Measurements from ENCODE around the gene PRAMEF1. TPM values are rescaled to one million over a fixed set of nuclear protein-coding genes. Genes with fewer than 3 reads are reported as not detected.

Gene PRAMEF1
- total and polyA plus RNA-seq, 8 donors, result not detected

DNA sequence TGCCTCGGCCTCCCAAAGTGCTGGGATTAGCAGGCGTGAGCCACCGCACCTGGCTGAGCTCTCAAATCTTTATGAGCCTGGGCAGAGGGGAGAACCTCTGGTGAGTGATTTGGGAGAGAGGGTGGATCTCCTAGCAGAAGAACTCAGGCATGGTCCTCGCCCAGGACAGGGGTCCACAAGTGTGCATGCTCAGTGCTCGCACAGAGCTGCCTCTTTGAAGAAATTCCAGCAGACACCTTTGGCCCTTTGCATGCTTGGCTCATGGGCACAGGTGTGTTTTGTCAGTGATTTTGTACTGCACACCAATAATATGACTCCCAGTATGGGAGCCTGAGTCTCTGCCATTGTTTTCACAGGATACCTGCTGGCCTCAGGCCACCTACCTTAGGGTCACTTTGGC, 29.4 kb upstream of the PRAMEF1 start:
- no peaks in the 10 kb centered on the region for H3K4me1 ChIP-seq
- peaks cover 0 to 31% of the 10 kb centered on the region in 2 donors for H3K27me3 ChIP-seq
- DNase-seq, result no peak
- no peaks in the 10 kb centered on the region for H3K9me3 ChIP-seq
- no peaks in the 10 kb centered on the region for H3K36me3 ChIP-seq
- no peak overlapping the region for H3K27ac ChIP-seq
- intact Hi-C loops (cut with DNase I), result no loop called here
- H3K4me3 ChIP-seq, result no peak overlapping the region
- TF ChIP-seq, protein P1, sequence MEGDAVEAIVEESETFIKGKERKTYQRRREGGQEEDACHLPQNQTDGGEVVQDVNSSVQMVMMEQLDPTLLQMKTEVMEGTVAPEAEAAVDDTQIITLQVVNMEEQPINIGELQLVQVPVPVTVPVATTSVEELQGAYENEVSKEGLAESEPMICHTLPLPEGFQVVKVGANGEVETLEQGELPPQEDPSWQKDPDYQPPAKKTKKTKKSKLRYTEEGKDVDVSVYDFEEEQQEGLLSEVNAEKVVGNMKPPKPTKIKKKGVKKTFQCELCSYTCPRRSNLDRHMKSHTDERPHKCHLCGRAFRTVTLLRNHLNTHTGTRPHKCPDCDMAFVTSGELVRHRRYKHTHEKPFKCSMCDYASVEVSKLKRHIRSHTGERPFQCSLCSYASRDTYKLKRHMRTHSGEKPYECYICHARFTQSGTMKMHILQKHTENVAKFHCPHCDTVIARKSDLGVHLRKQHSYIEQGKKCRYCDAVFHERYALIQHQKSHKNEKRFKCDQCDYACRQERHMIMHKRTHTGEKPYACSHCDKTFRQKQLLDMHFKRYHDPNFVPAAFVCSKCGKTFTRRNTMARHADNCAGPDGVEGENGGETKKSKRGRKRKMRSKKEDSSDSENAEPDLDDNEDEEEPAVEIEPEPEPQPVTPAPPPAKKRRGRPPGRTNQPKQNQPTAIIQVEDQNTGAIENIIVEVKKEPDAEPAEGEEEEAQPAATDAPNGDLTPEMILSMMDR (IDR thresholded peaks at IDR 0.05), result no peak
- no peak for ATAC-seq

DNA sequence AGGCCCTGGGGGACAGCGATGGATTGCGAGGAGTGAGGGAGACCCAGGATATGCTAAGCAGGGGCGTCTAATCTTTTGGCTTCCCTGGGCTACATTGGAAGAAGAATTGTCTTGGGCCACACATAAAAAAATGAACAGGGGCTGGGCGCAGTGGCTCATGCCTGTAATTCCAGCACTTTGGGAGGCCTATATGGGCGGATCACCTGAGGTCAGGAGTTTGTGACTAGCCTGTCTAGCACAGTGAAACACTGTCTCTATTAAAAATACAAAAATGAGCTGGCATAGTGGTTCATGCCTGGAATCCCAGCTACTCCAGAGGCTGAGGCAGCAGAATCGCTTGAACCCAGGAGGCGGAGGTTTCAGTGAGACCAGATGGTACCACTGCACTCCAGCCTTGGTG, 28.4 kb upstream of the PRAMEF1 start:
- no peak for ATAC-seq
- intact Hi-C loops (cut with DNase I), result no loop called here
- no peak overlapping the region for H3K27ac ChIP-seq
- no peak overlapping the region for H3K4me3 ChIP-seq
- no peak for DNase-seq
- no peaks in the 10 kb centered on the region for H3K4me1 ChIP-seq
- no peaks in the 10 kb centered on the region for H3K36me3 ChIP-seq
- no peaks in the 10 kb centered on the region for H3K9me3 ChIP-seq
- H3K27me3 ChIP-seq, result peaks cover 0 to 29% of the 10 kb centered on the region in 2 donors
- TF ChIP-seq, protein P1 (IDR thresholded peaks at IDR 0.05), result no peak

DNA sequence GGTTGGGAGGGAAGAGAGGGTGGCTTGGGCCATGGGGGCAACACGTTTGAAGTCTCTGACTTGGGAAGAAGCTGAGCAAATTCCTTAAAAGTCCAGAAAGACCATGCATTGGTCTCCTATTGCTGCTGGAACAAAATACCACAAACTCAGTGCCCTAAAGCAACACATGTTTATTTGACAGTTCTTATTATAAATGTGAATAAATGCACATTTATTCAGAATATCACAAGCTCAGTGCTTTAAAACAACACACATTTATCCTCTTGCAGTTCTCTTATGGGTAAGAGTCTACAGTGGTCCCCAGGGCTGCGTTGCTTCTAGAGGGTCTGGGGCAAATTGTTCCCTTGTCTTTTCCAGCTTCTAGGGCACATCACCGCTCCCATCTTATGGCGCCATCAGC, 27.7 kb upstream of the PRAMEF1 start:
- H3K4me1 ChIP-seq, result no peaks in the 10 kb centered on the region
- peaks cover 0 to 29% of the 10 kb centered on the region in 2 donors for H3K27me3 ChIP-seq
- no peak overlapping the region for H3K4me3 ChIP-seq
- DNase-seq, result no peak
- ATAC-seq, result no peak
- TF ChIP-seq, protein P1 (IDR thresholded peaks at IDR 0.05), result no peak
- no peaks in the 10 kb centered on the region for H3K9me3 ChIP-seq
- H3K36me3 ChIP-seq, result no peaks in the 10 kb centered on the region
- H3K27ac ChIP-seq, result no peak overlapping the region
- intact Hi-C loops (cut with DNase I), result no loop called here

DNA sequence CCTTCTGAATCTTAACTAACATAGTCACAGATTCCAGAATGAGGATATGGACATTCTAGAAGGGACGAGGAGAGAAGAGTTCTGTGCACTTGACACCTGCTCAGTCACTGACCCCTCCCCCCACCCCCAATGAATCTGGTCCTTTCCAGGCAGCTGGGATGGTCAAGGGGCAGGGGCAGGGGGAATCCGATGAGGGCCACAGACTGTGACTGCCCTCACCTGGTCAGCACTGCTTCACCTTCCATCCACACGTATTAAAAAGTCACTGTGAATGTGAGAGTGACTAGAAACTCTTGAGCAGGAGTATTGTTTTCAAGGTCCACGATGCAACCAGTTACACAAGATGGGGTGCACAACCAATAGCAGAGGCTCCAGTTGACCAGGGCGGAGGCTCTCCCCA, 27.2 kb upstream of the PRAMEF1 start:
- intact Hi-C loops (cut with DNase I), result no loop called here
- no peak for DNase-seq
- Histone ChIP-seq H3K27me3 (peaks cover 0 to 34% of the 10 kb centered on the region in 2 donors), H3K9me3 (no peaks in the 10 kb centered on the region), H3K36me3 (no peaks in the 10 kb centered on the region), H3K4me3 (no peak overlapping the region), H3K4me1 (no peaks in the 10 kb centered on the region), H3K27ac (no peak overlapping the region)
- TF ChIP-seq, protein P1 (IDR thresholded peaks at IDR 0.05), result no peak
- ATAC-seq, result no peak

DNA sequence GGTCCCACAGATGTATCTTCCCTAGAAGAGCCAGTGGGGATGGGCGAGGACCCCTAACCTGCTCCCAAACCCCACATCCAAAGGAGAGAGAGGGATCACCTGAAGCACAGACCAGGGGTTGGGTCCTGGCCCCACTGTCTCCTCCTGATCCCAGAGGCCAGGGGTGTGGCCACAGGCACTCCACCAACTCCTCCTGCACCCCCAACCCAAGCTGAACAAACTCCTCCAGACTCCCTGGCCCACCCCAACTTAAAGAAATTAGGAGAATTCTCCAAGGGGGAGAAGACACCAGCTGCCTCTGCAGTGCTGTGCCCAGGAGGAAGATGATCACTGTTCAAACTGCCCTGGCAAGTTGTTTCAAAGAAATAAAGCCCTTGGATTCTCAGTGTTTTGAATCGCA, 22.2 kb upstream of the PRAMEF1 start:
- DNase-seq, result no peak
- no peaks in the 10 kb centered on the region for H3K36me3 ChIP-seq
- H3K4me1 ChIP-seq, result no peaks in the 10 kb centered on the region
- H3K9me3 ChIP-seq, result no peaks in the 10 kb centered on the region
- intact Hi-C loops (cut with DNase I), result no loop called here
- H3K27me3 ChIP-seq, result peaks cover 0 to 49% of the 10 kb centered on the region in 2 donors
- H3K4me3 ChIP-seq, result no peak overlapping the region
- H3K27ac ChIP-seq, result no peak overlapping the region
- ATAC-seq, result no peak
- TF ChIP-seq, protein P1 (IDR thresholded peaks at IDR 0.05), result no peak

Data from left lung (tissue), 10 donors.